Right lobe of liver (tissue), 4 donors: ENCODE results near the gene SPINK1.

ENCODE experiments used
- POLR2A ChIP-seq: fragments of 450-650 bp; IDR thresholded peaks from one replicate; pipeline ENCODE4 v1.6.1; 2017; ENCODE audit warnings: antibody characterized with exemption, mild to moderate bottlenecking
- TF ChIP-seq, protein P1 (sequence below), 4 donors: fragments of 200-600 bp in 3 of 4; fragments of 450-650 bp in 1 of 4; IDR thresholded peaks; one replicate each; pipeline versions ENCODE4 v1.5.1 to v1.8.0; 2016 to 2022; ENCODE audit warnings: antibody characterized with exemption in 4 of 4, mild to moderate bottlenecking in 2 of 4
- donor health status: DM: no; HTN: no; CAD: no.
- donor health status: DM: no; HTN: no; CAD: no.
- donor health status: DM: no; HTN: yes; CAD: no.

DNA sequence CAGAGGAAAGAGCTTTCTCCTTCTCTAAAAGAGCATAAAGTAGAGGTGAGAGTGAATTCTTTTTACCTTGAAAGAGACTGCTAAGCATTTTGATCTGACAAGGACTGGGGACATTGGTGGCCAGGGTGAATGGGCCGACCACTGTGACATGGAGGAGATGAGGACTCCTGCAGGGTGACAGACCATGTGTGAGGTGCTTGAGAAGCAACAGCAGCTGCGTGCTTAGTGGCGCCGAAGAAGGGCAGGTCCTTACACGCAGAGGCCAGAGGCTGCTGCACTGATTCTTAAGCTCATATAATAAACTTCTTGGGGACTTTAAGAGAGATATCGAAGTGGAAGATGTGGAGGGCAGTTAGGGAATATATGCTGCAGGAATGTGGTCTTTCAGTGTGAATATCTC, 40.3 kb downstream of the SPINK1 start:
- no peak for TF ChIP-seq POLR2A
- TF ChIP-seq, protein P1, sequence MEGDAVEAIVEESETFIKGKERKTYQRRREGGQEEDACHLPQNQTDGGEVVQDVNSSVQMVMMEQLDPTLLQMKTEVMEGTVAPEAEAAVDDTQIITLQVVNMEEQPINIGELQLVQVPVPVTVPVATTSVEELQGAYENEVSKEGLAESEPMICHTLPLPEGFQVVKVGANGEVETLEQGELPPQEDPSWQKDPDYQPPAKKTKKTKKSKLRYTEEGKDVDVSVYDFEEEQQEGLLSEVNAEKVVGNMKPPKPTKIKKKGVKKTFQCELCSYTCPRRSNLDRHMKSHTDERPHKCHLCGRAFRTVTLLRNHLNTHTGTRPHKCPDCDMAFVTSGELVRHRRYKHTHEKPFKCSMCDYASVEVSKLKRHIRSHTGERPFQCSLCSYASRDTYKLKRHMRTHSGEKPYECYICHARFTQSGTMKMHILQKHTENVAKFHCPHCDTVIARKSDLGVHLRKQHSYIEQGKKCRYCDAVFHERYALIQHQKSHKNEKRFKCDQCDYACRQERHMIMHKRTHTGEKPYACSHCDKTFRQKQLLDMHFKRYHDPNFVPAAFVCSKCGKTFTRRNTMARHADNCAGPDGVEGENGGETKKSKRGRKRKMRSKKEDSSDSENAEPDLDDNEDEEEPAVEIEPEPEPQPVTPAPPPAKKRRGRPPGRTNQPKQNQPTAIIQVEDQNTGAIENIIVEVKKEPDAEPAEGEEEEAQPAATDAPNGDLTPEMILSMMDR (IDR thresholded peaks at IDR 0.05), result no peak
